HL-60/S4 treated with retinoic acid at 250 ng/mL for 4 days and 3 days (cell line): Measurements from ENCODE around the gene CELF3.

ENCODE experiments used
- in situ Hi-C: fragments of 300-500 bp; cut with MboI; formaldehyde crosslinking; loops from 2 replicates; pipeline ENCODE4 v1.7.0; 2022; ENCODE audit warnings: low sequenced_read_pairs

Gene CELF3

GRCh38 chr1:151721788-151722510 lies 5.3 kb upstream of the CELF3 start:
- in situ Hi-C loops = no loop called here

DNA sequence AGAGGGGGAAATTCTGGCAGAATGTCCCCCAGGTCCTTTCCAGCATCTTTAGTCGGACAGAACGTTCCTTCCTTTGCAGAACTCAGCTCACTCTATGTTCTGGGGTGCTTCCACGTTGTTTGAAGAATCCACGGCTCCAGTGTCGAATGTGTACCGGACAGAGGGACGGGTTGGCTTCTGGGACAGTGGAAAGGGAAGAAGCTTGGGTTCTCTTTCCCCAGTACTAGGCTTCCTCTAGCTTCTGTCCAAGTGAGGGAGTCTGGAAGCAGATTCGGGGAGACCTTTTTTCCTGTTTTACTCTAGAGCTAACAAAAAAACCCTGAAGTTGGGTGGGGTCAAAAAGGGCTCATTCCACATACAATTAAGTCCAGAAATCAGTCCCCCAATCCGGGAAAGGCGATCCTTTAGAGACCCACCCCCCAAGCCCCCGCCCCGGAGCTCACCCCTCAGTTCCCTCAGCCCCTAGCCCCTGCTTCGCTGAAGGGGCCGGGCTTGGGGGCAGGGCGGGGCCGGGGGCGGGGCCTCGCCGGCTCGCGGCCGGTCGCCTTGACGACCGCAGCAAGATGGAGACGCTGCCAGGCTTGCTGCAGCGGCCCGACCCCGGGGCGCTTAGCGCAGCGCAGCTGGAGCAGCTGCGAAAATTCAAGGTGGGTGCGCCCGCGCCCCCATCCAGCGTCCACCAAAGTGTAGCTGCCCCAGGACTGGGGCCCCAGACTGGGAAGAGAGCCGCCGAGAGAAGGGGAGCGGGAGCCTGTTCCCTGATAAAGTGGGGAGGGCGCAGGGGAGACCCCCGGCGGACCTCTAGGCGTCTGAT lies 4.6 kb upstream of the CELF3 start, which contains the start of gene RIIAD1:
RIIAD1 (plus strand) TSS at position 549 of the 814 bp plus-strand sequence; CDS start at position 564, 15 bp downstream.
- in situ Hi-C loops = no loop called here

DNA sequence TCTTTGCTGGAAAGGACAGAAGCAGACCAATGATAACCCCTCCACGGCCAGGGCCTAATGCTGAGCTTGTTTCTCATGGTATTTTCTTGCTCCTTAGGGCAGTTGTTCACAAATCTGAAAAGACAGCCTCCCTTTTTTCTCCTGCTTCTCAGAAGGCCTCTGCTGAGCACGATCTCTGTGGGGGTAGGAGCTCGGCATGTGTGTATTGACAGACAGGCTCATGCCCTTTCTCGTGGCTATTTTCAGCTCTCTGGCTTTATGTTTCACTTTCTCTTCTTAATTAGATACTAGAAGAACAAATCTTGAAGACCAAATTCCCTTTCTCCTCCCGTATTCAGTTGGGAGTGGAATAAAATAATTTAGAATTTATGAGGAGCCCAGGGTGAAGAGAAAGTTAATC lies 4.0 kb upstream of the CELF3 start:
- in situ Hi-C loops = no loop called here

- in situ Hi-C loops = no loop called here
These were observed 3.5 kb upstream of the CELF3 start for GRCh38 chr1:151720125-151720524.

- in situ Hi-C loops = no loop called here
These were observed 2.1 kb upstream of the CELF3 start for GRCh38 chr1:151718666-151719065.

DNA sequence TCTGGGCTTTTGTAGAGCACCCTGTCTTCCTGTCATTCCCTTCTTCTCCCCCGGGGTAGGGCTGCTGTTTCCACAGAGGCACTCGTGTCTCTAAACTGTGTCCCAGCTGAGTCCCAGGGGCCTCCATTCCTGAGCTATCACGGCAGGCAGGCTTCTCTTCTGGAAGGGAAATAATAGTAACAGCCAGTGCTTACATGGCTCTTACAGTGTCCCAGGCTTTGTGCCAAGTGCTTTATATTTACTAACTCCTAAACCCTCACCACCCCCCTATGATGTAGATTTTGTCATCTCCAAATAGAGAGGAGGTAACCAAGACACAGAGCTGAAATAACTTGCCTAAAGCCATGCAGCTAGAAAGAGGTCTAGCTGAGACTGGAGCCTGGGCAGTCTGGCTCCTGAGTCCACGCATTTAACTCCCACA lies 1.4 kb upstream of the CELF3 start:
- in situ Hi-C loops = no loop called here

DNA sequence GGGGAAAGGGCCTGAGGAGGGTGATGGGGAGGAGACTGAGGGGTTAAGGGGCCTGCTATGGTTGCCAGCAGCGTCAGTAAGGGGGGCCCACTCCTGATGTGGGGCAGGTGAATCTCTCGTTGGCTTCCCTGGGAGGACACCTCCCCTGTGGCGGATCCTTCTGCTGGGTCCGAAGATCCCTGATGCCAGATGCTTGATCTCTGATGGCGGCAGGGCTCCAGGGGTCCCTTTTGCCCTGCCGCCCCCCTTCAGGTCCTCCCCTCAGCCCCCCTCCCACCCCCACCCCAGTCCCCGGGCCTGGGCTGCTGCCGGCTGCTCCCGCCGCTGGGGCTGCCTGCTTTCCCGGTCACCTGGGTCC lies 219 bp downstream of the CELF3 start:
- in situ Hi-C loops = no loop called here

- in situ Hi-C loops = no loop called here
These were observed 738 bp downstream of the CELF3 start for GRCh38 chr1:151715726-151716404.

DNA sequence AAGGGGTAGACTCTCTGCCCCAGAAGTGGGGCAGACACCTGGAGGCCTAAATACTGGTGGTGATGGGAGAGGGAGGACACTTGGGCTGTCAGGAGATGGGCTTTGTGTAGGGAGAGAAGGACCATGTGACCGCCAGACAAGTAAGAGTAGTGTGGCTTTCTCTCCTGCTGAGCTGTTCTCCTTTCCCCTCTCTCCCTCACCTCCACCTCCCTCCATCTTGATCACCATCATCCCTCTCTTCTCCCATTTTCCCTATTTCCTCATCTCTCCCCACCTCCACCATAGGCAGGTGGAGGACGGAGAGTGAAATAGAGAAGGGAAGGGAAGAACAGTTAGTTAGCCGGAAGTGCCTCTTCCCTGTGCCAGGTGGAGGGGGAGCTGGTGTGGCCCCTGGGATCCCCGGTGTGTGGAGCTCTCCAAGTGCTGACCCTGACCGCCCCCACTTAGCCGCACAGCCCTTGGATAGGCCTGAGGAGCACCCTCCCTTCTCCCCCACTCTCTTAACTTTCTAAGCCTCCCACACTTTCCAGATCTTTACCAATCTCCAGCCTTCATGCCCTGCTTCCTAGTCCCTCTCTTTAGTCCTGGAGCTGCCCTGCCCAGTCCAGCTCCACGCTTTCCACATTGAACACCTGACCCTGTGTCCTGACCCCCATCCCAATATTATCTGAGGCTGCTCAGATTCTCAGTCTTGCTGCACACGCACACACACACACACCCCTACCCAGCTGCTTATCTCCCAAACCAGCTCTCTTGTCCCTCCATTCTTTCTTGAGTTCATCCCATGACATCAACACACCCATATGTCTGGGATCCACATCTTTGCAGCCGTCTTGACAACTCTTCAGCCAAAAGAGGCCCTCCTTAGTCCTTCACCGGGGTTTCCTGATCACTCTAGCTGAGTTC lies 1.5 kb downstream of the CELF3 start:
- in situ Hi-C loops = no loop called here

- in situ Hi-C loops = no loop called here
These were observed 2.7 kb downstream of the CELF3 start for GRCh38 chr1:151713874-151714273.

GRCh38 chr1:151713044-151713443 lies 3.6 kb downstream of the CELF3 start:
- in situ Hi-C loops = no loop called here

DNA sequence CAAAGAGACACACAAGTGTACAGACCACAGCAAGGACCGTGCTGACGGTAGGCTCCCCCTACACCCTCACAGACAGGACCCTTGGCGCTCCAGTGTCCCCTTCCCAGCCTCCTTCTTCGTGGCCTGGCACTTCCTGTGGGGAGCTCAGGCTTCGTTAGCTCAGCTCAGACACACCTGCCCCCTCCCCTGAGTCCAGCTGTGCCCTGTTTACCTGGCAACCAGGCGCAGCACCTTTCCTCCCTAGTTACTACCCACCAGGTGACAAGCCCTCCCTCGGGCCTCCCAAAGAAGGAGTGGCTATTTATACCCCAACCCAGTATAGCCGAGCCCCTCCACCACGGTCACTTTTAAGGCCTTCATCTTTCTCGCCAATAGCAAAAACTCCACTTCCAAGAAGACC lies 4.7 kb downstream of the CELF3 start:
- in situ Hi-C loops = no loop called here

GRCh38 chr1:151711044-151711800 lies 5.4 kb downstream of the CELF3 start:
- in situ Hi-C loops = no loop called here

- in situ Hi-C loops = no loop called here
These were observed 6.3 kb downstream of the CELF3 start for GRCh38 chr1:151710187-151710840.

- in situ Hi-C loops = no loop called here
These were observed 7.7 kb downstream of the CELF3 start for GRCh38 chr1:151708891-151709290.

- in situ Hi-C loops = no loop called here
These were observed 9.0 kb downstream of the CELF3 start for GRCh38 chr1:151707541-151708065.

DNA sequence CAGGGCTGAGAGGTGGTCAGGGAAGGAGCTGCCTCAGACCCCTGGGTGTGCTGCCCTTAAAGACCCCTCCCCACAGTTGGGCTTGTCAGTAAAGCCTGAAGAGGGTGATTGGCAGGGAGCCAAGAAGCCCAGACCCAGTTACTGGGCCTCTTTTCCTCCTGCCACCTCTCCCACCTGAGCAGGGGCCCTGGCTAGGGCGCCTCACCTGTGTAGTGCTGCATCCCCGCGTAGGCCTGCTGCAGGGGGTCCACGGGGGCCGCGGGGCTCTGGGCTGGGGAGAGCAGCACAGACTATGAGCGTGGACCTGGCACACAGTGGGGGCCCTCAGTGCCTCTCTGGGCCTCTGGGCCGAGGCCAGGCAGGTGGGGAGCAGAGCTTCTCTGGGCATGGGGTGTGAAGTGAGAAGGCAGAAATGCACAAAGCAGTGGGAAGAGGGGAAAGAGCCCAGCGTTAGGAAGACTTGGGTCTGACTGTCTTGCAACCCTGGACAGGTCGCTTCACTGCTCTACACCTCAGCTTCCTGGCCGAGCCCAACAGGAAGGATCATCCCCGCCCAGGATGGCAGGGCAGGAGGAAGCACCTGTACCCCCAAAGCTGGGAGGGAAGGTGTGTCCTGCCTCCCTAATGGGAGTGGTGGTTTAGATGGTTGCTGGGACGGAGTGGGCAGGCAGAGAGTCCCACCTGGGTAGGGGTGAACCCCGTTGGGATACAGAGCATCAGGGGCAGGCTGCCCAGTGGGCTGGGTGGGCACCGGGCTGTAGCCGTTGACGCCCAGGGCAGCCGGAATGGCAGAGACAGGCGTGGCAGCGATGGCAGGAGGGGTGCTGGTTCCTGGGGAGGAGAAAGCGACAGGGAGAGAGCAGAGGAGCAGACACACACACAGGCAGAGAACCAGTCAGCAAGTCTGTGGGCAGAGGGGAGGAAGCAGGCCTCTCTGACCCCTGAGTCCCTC lies 9.9 kb downstream of the CELF3 start:
- in situ Hi-C loops = no loop called here
